D721Med (cell line): ENCODE measurements around the gene IL1RL2.

Source experiments
- DNase-seq: peaks from one replicate; pipeline ENCODE4 v3.0.0; 2011; ENCODE audit warnings: low spot score; ENCODE audit not compliant: insufficient read length
- FAIRE-seq: peaks from 2 replicates; lab custom pipeline; 2011; peaks lifted over from hg19 to GRCh38; lab: Jason Lieb, UNC
- CTCF ChIP-seq: IDR thresholded peaks from 2 replicates; pipeline ENCODE4 v1.5.1; 2012; ENCODE audit warnings: mild to moderate bottlenecking, control low read depth; ENCODE audit not compliant: insufficient read depth; ENCODE audit errors: missing control alignments

IL1RL2 gene

GRCh38 chr2:102176172-102176571, 10.7 kb upstream of the IL1RL2 start:
- no peak for TF ChIP-seq CTCF
- FAIRE-seq = no peak
- DNase-seq = no peak

- no peak for DNase-seq
- TF ChIP-seq CTCF = no peak
- FAIRE-seq = no peak
Measured at GRCh38 chr2:102177814-102178478, 8.9 kb upstream of the IL1RL2 start.

- TF ChIP-seq CTCF = no peak
- FAIRE-seq = no peak
- DNase-seq = no peak
Measured at GRCh38 chr2:102179061-102179460, 7.8 kb upstream of the IL1RL2 start.

GRCh38 chr2:102179788-102180686, 6.8 kb upstream of the IL1RL2 start:
- FAIRE-seq (no peak), DNase-seq (no peak)
- TF ChIP-seq CTCF = no peak

- no peak for FAIRE-seq
- no peak for DNase-seq
- no peak for TF ChIP-seq CTCF
Measured at GRCh38 chr2:102180687-102180999, 6.2 kb upstream of the IL1RL2 start.

GRCh38 chr2:102181376-102181775, 5.4 kb upstream of the IL1RL2 start:
- FAIRE-seq = no peak
- TF ChIP-seq CTCF = no peak
- no peak for DNase-seq
